Mucosa of descending colon (tissue), 3 donors: ENCODE results near the gene UGT1A9. TPM values are rescaled to one million over a fixed set of nuclear protein-coding genes. Genes with fewer than 3 reads are reported as not detected.
A peak's percentile ranks its signal among the peaks of the same experiment; 100 is the strongest.

ENCODE experiments used
- ATAC-seq: fragments of 200-7000 bp; cut with Tn5 transposase; one replicate; pipeline ENCODE4 v1.9.1; 2020; ENCODE audit warnings: mild to moderate bottlenecking, moderate library complexity
- DNase-seq, 3 donors: peaks; one replicate each; pipeline ENCODE4 v3.0.0-alpha.2; 2020
- H3K36me3 ChIP-seq: fragments of 200-600 bp; one replicate; pipeline ENCODE4 v1.8.0; 2021; ENCODE audit warnings: low read depth, mild to moderate bottlenecking
- H3K4me1 ChIP-seq: fragments of 200-600 bp; one replicate; pipeline ENCODE4 v1.8.0; 2021; ENCODE audit warnings: low read depth, mild to moderate bottlenecking
- H3K4me3 ChIP-seq: fragments of 200-600 bp; one replicate; pipeline ENCODE4 v1.8.0; 2021; ENCODE audit warnings: mild to moderate bottlenecking
- H3K9me3 ChIP-seq: fragments of 200-600 bp; one replicate; pipeline ENCODE4 v1.8.0; 2021; ENCODE audit warnings: mild to moderate bottlenecking
- intact Hi-C, 2 donors: fragments of 100-400 bp; cut with DNase I in 1 of 2; cut with micrococcal nuclease in 1 of 2; formaldehyde crosslinking; loops; one replicate each; pipeline versions ENCODE4 v1.11.0 to v1.11.1; 2022; cut with DNase I, micrococcal nuclease
- total RNA-seq, 3 donors: library from RNA; stranded (reverse); fragmentation: NEBNext Ultra II Directional in 2 of 3; extraction: Animal tissue kit (Norgen Biotek cat#: 25700) in 2 of 3; gene quantifications; one replicate each; pipeline versions ENCODE4 v1.2.1 to v1.2.4, GENCODE V29; 2021 to 2023
- TF ChIP-seq, protein P1 (sequence below): fragments of 200-600 bp; IDR thresholded peaks from one replicate; pipeline ENCODE4 v1.8.0; 2022; ENCODE audit warnings: antibody characterized with exemption, mild to moderate bottlenecking
- donor health status: DM: no; HTN: no; CAD: no; lungs with moderate emphysema.
- donor health status: DM: no; HTN: no; CAD: no.
- donor health status: DM: no; HTN: yes; CAD: no.

The UGT1A9 gene
- total RNA-seq, 3 donors from 2014 or later = 3.6 to 11.4 (median 4.0) TPM

DNA sequence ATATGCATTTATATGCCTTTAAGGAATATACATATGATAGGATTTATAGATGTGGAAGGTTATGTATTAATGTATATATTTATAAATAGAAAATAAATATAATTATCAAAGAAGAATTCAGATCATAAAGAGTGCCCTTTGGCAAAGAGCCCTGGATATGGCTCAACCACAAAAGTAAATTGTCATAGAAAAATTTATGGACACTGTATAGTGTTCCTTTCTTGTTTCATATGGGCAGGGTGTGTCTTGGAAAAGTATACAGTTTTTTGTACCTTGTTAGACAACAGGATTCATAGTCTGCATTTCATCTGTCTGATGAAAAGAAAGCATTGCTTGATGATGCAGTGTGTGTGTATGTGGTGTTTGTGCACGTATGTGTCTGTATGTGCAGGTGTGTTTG, 12.9 kb downstream of the UGT1A9 start:
- TF ChIP-seq, protein P1, sequence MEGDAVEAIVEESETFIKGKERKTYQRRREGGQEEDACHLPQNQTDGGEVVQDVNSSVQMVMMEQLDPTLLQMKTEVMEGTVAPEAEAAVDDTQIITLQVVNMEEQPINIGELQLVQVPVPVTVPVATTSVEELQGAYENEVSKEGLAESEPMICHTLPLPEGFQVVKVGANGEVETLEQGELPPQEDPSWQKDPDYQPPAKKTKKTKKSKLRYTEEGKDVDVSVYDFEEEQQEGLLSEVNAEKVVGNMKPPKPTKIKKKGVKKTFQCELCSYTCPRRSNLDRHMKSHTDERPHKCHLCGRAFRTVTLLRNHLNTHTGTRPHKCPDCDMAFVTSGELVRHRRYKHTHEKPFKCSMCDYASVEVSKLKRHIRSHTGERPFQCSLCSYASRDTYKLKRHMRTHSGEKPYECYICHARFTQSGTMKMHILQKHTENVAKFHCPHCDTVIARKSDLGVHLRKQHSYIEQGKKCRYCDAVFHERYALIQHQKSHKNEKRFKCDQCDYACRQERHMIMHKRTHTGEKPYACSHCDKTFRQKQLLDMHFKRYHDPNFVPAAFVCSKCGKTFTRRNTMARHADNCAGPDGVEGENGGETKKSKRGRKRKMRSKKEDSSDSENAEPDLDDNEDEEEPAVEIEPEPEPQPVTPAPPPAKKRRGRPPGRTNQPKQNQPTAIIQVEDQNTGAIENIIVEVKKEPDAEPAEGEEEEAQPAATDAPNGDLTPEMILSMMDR = no peak
- ATAC-seq (peak; percentile 84), DNase-seq (peak in 1 of 3 donors; percentile 59)
- Histone ChIP-seq H3K36me3 (no peaks in the 10 kb centered on the region), H3K9me3 (no peaks in the 10 kb centered on the region), H3K4me3 (no peak overlapping the region), H3K4me1 (peaks cover 15% of the 10 kb centered on the region)
- intact Hi-C loops = no loop called here

DNA sequence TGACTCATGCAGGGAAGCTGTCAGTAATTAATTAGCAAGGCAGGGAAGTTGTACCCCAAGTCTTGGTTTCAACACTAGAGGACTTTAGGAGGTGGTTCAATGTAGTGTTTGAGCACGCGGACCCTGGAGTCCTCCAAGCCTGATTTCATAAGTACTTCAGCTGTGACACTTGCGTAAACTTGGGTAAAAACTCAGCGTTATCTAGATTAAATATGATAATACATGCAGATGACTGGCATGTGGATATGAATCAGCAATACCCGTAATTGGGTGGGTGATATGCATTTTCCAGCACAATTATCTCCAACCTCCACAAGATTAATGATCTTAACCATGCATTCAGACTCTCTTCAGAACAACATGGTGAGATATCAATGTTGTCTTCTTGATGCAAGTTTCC, 15.2 kb downstream of the UGT1A9 start:
- no peak for DNase-seq
- no peaks in the 10 kb centered on the region for H3K36me3 ChIP-seq
- no peaks in the 10 kb centered on the region for H3K9me3 ChIP-seq
- intact Hi-C loops = no loop called here
- H3K4me1 ChIP-seq = peaks cover 34% of the 10 kb centered on the region
- TF ChIP-seq, protein P1 = no peak
- ATAC-seq = no peak
- H3K4me3 ChIP-seq = no peak overlapping the region

DNA sequence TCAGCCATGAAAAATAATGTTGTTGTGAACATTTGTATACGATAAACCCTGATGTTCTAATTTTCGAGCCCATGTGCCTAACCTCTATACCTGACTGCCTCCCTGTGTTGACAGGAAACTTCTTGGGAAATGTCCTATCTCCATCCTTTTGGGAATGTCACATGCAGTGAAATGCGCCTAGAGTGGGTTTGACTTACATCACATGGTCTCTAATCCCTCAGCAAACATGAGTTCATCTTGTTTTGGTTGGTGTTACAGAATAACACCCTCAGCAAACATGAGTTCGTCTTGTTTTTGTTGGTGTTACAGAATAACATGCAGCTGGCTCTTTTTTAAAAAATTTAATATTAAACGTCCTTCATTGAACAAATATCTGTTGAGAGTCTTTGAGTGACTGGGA, 16.6 kb downstream of the UGT1A9 start:
- intact Hi-C loops = no loop called here
- Histone ChIP-seq H3K4me1 (peaks cover 34% of the 10 kb centered on the region), H3K4me3 (no peak overlapping the region), H3K36me3 (no peaks in the 10 kb centered on the region), H3K9me3 (no peaks in the 10 kb centered on the region)
- ATAC-seq = no peak
- no peak for DNase-seq
- TF ChIP-seq, protein P1 = no peak

DNA sequence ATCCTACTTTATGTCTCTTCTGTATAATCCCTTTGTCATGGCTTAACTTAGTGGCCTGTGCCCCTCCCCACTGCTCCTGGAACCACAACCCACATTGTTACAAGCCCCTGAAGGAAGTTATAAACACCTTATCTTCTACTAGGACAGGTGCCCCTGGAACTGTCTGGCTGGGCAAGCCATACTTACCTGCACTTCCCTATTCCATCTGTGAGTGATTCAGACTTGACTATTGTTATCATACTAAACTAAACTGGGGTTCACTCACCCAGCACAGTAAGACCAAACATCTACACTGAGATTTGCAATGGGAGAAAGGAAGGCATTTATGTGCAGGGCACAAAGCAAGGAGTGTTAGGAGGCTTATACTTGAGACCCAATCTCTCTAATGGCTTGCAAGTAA, 17.3 kb downstream of the UGT1A9 start:
- DNase-seq (no peak), ATAC-seq (peak; percentile 66)
- Histone ChIP-seq H3K4me1 (peaks cover 37% of the 10 kb centered on the region), H3K9me3 (no peaks in the 10 kb centered on the region), H3K36me3 (no peaks in the 10 kb centered on the region), H3K4me3 (no peak overlapping the region)
- TF ChIP-seq, protein P1 = no peak
- intact Hi-C loops = no loop called here

DNA sequence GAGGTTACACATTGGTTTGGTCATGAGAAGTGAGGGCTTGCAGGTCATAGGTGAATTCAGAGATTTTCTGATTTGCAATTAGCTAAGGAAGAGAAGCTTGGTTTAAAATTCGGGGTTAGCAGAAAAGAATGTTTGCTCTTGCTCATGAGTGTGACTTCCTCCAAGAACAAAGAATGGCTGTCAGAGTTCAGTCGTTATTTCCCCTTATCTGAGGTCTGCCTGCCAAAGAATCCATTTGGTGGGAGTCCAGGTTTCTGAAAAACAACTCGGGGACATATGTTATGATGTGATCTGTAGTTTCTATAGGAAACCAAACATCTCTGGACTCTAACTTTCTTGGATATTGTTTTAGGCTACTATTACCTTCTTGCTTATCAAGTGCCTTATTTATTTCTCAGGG, 17.8 kb downstream of the UGT1A9 start:
- Histone ChIP-seq H3K9me3 (no peaks in the 10 kb centered on the region), H3K4me3 (no peak overlapping the region), H3K4me1 (peaks cover 37% of the 10 kb centered on the region), H3K36me3 (no peaks in the 10 kb centered on the region)
- peak; percentile 6 for ATAC-seq
- intact Hi-C loops = no loop called here
- DNase-seq = no peak
- TF ChIP-seq, protein P1 = no peak

DNA sequence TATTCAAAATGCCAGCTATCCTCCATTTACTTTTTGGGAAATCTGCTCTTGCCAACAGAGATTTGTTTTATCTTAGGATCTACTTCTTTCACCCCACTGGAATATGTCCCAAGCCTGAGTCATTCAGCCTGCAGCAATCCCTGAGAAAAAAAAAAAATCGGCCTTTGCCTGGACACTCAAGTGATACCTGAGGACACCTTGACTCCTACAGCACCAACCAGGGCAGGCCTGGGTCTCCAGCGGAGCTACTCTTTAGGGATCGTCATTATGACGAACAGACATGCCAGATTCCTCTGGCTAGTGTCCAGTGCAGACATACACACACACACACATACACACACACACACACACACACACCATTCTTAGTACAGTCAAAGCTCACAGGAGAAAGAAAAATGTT, 18.7 kb downstream of the UGT1A9 start:
- Histone ChIP-seq H3K4me1 (peaks cover 31% of the 10 kb centered on the region), H3K9me3 (no peaks in the 10 kb centered on the region), H3K36me3 (no peaks in the 10 kb centered on the region), H3K4me3 (no peak overlapping the region)
- ATAC-seq (no peak), DNase-seq (no peak)
- intact Hi-C loops = no loop called here
- TF ChIP-seq, protein P1 = no peak
